ENCODE data around the gene JARID2.
"Not testable (repeated sequence)": the region's sequence is repeated elsewhere in the genome, so short reads cannot be mapped to it uniquely, and the experiment has no call there.

JARID2 gene

GRCh38 chr6:15536198-15536955, 290.5 kb downstream of the JARID2 start:
- no peak for DNase-seq (ENCODE audit: low read depth in 3 of 3)

GRCh38 chr6:15538106-15538505, 292.2 kb downstream of the JARID2 start:
- no peak for DNase-seq (ENCODE audit: low read depth in 3 of 3)

DNA sequence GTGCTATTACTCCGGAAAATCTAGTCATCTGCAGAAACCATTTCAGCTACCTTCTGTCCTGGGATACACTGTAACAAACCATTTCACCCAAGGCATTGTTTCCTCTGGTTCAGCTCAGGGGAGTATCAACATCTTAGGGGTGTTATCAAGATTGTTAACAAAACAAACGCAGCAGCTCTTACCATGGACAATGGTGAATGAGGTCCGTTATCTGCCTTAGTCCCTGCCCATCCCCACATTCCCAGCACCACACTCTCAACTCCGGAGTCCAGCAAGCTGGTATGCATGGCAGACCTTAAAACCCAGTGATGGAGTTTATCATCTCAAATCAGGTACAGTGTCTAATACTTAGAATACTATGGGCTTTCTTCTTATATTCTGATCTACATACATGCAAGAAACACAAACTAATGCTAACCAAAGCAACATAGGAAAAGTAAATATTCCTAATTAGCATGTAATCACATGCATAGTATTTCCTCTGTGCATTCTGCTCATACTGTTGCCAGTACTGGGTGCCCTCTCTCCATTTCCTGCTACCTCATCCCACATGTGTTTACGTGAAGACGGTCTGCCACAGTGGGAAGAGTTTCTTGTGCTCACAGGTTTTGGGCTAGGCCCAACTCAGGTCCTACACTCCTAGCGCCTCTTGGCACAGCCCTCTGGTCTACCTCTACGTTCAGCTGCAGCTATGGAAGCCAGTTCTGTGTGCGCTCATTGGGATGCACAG, 293.1 kb downstream of the JARID2 start:
- no peak for DNase-seq (ENCODE audit: low read depth in 3 of 3)

DNA sequence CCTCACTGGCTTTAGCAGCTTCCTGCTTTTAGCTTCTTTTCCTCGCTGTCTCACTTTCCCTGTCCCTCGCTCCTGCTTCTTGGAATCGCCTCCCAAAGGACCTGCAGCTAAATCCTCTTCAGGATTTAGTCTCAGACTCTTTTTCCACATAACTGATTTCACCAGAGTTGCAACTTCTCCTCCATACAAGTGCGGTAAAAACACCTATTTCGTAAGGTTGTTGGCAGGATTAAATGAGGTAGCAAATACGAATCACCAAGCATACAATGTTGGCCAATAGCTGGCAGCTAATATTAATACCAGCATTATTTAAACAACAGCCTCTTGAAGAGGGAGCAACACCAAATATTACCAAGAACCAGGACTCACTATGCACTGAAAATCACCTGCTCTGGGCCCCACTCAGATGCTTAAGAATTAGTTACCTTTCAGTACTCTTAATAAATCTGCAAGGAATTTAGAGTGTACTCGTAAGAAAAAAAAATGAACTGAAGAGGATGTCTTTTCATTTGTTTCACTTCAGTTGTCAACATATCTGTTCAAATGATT, 293.9 kb downstream of the JARID2 start:
- DNase-seq (ENCODE audit: low read depth in 3 of 3) = no peak

- not testable (repeated sequence) for DNase-seq (ENCODE audit: low read depth in 3 of 3)
Observed at GRCh38 chr6:15543332-15543917, 297.6 kb downstream of the JARID2 start.

- DNase-seq (ENCODE audit: low read depth in 3 of 3) = no peak
Observed at GRCh38 chr6:15544321-15544900, 298.5 kb downstream of the JARID2 start.

- no peak for DNase-seq (ENCODE audit: low read depth in 3 of 3)
Observed at GRCh38 chr6:15546591-15546990, 300.7 kb downstream of the JARID2 start.

- no peak for DNase-seq (ENCODE audit: low read depth in 3 of 3)
Observed at GRCh38 chr6:15547400-15547799, 301.5 kb downstream of the JARID2 start.

DNA sequence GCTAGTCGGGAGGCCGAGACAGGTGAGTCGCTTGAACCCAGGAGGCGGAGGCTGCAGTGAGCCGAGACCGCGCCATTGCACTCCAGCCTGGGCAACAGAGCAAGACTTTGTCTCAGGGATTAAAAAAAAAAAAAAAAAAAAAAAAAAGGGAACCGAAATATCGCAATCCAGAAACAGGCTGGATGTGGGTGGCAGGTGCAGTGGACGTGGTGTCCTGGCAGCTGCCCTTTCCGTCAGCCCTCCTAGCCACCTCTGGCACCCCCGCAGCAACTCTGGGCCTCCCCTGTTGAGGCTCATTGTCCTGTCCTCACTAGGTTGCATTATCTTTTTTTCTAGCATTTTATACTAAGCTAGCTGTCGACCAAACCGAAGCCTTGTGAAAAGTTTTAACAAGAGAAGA, 303.5 kb downstream of the JARID2 start:
- DNase-seq (ENCODE audit: low read depth in 3 of 3) = no peak

GRCh38 chr6:15550546-15551123, 304.8 kb downstream of the JARID2 start:
- no peak for DNase-seq (ENCODE audit: low read depth in 3 of 3)

GRCh38 chr6:15551262-15551661, 305.4 kb downstream of the JARID2 start:
- DNase-seq (ENCODE audit: low read depth in 3 of 3) = no peak

GRCh38 chr6:15551798-15552197, 305.9 kb downstream of the JARID2 start:
- DNase-seq (ENCODE audit: low read depth in 3 of 3) = no peak

DNA sequence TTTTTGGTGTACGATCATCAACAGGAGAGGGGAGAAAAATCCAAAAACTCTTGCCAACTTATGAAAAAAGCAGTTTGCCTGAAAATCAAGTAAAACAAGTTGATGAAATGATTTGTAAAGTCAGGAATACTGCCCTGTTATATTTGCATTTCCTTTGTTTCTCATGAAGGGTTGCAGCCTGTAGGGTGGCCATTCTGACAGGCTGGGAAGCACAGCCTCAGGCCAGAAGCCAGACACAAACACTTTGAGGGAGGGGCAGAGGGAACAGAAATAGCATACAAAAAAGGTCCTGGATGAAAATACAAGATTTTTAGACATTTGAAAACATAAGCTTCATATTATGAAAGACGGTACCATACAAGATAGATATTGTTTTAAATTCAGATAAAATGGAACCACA, 307.2 kb downstream of the JARID2 start:
- DNase-seq (ENCODE audit: low read depth in 3 of 3) = no peak

GRCh38 chr6:15553736-15554294, 307.9 kb downstream of the JARID2 start:
- no peak for DNase-seq (ENCODE audit: low read depth in 3 of 3)

DNA sequence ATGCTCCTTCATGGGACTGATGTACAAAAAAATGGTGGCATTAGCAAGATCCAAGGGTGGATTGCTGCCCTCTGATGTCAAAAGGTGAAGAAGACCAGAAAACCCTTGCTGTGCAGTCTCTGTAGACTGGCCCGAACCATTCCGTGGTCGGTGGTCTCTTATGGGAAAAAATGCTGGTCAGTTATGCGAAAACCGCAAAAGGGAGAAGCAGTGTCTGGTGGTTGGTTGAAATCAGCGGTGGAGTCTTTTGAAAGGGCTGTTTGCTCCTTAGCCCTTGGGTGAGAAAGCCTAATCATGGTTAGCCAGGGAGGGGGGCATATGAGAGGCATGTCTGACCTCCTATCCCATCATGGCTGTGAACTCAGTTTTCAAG, 308.8 kb downstream of the JARID2 start:
- DNase-seq (ENCODE audit: low read depth in 3 of 3) = no peak

- DNase-seq (ENCODE audit: low read depth in 3 of 3) = no peak
Observed at GRCh38 chr6:15555101-15556038, 309.5 kb downstream of the JARID2 start.

DNA sequence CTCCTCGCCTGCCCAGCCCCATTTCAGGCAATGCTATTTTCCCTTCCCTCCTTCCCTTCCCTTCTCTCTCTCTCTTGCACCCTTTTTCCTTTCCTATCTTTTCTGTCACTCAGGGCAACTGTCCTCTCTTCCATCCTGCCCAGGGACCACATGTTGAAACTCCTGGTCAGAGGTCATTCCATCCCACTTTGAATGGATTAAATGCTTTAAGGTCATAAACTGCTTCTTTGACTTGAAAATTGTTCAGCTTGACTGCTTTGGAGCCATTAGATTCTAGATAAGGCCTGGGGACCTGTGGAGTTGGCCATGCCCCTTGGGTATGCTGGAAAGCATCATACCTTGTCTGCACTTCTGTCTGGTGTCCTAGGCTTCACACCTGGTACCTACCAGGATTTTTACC, 310.8 kb downstream of the JARID2 start:
- no peak for DNase-seq (ENCODE audit: low read depth in 3 of 3)

DNA sequence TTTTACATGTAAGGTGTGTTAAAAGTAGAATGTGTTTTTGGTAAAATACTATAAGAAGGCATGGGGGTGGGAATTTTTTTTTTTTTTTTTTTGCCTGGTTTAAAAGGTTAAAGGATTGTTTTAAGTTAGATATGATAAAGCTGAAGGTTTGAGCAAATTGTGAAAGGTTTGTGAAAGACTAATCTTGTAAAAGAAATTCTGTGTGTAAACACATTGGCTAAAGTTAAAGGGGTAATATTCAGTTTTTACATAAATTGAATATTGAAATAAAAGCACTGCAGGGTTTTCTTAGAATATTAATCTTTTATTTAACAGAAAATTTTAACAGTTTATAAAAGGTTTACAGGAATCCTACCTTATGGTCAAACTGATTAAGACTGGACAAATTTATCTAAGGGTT, 311.3 kb downstream of the JARID2 start:
- no peak for DNase-seq (ENCODE audit: low read depth in 3 of 3)

DNA sequence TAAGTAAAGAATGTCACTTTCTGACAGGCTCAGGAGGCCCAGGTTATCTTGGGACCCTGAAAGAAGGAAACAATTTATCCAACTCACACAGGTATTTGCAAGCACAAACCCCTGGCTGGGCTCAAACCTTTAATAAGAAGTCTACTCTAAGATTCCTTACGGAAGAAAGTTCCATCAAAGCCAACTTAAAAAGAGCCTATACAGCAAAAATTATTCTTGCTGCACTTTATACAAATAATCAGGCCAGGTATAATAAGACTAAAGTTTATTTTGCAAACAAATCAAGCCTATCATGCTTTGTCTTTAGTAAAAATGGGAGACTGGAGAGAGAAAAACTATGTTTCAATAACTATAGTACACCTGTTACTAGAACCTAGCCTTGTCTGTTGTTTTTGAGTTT, 314.8 kb downstream of the JARID2 start:
- no peak for DNase-seq (ENCODE audit: low read depth in 3 of 3)

DNA sequence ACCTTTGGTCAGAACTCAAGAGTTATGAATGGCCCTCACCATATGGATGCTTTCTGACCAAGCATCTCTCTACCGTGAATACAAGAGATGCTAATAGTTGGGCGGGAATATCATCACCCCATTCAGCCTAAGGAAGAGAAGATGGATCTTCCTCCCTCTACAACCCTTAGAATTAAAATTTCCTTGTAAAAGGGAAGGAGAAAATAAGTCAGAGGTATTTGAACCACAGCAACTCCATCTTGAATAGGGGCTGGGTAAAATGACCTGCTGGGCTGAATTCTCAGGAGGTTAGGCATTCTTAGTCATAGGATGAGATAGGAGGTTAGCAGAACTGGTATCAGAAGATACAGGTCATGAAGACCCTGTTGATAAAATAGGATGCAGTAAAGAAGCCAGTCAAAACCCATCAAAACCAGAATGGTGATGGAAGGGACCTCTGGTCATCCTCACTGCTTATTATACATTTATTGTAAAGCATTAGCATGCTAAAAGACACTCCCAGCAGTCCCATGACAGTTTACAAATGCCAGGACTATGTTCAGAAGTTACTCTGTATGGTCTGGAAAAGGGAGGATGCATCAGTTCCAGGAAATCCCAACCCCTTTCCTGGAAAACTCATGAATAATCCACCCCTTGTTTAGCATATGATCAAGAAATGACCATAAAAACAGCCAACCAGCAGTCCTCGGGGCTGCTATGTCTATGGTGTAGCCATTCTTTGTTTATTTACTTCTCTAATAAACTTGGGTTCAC, 315.8 kb downstream of the JARID2 start:
- no peak for DNase-seq (ENCODE audit: low read depth in 3 of 3)
